ENCODE results near the gene ARMCX6.
"Not testable (repeated sequence)": the region's sequence is repeated elsewhere in the genome, so short reads cannot be mapped to it uniquely, and the experiment has no call there.

ARMCX6 gene

DNA sequence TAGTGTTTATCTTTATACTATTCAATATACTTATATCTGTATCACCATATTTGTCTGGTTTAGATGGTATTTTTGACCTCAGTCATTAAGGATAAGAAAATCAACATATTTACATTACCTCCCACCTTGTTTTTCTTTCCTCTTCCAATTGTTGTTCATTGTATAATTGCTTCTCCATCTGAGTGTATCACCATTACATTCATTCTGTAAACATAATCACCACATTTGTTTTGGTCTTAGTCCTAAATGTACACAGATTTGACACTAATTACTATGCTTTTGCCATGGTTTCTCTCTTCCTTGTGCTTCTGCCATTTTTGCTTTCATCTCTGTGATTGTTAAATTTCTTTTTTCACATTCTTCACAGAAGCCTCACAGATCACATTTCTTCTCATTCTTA, 12.7 kb downstream of the ARMCX6 start:
- H3K27ac ChIP-seq (ENCODE audit: low read depth, low read length) = no peak overlapping the region
- H3K4me1 ChIP-seq (ENCODE audit: insufficient read depth, low read length) = no peaks in the 10 kb centered on the region
- H3K9ac ChIP-seq (ENCODE audit: low read length) = no peak overlapping the region
- no peaks in the 10 kb centered on the region for H3K36me3 ChIP-seq (ENCODE audit: insufficient read depth, low read length)
- H3K9me3 ChIP-seq (ENCODE audit: low read length) = no peaks in the 10 kb centered on the region
- no peak overlapping the region for H3K4me3 ChIP-seq (ENCODE audit: low read depth in 1 of 2, low read length in 2 of 2)
- no peaks in the 10 kb centered on the region for H3K27me3 ChIP-seq (ENCODE audit: control insufficient read depth in 1 of 2, insufficient read depth in 2 of 2, low read length in 2 of 2)

GRCh38 chrX:101602077-101602476, 15.7 kb downstream of the ARMCX6 start:
- no peak overlapping the region for H3K27ac ChIP-seq (ENCODE audit: low read depth, low read length)
- no peaks in the 10 kb centered on the region for H3K27me3 ChIP-seq (ENCODE audit: control insufficient read depth in 1 of 2, insufficient read depth in 2 of 2, low read length in 2 of 2)
- H3K4me1 ChIP-seq (ENCODE audit: insufficient read depth, low read length) = no peaks in the 10 kb centered on the region
- H3K4me3 ChIP-seq (ENCODE audit: low read depth in 1 of 2, low read length in 2 of 2) = no peak overlapping the region
- H3K36me3 ChIP-seq (ENCODE audit: insufficient read depth, low read length) = no peaks in the 10 kb centered on the region
- H3K9me3 ChIP-seq (ENCODE audit: low read length) = no peaks in the 10 kb centered on the region
- no peak overlapping the region for H3K9ac ChIP-seq (ENCODE audit: low read length)

GRCh38 chrX:101599592-101599991, 18.2 kb downstream of the ARMCX6 start:
- H3K36me3 ChIP-seq (ENCODE audit: insufficient read depth, low read length); H3K9ac ChIP-seq (ENCODE audit: low read length); H3K27ac ChIP-seq (ENCODE audit: low read depth, low read length); H3K4me1 ChIP-seq (ENCODE audit: insufficient read depth, low read length); H3K4me3 ChIP-seq (ENCODE audit: low read depth in 1 of 2, low read length in 2 of 2); H3K27me3 ChIP-seq (ENCODE audit: control insufficient read depth in 1 of 2, insufficient read depth in 2 of 2, low read length in 2 of 2); H3K9me3 ChIP-seq (ENCODE audit: low read length): not testable (repeated sequence)

GRCh38 chrX:101595739-101596419, 21.9 kb downstream of the ARMCX6 start:
- H3K9me3 ChIP-seq (ENCODE audit: low read length) = no peaks in the 10 kb centered on the region
- H3K4me3 ChIP-seq (ENCODE audit: low read depth in 1 of 2, low read length in 2 of 2) = no peak overlapping the region
- H3K27me3 ChIP-seq (ENCODE audit: control insufficient read depth in 1 of 2, insufficient read depth in 2 of 2, low read length in 2 of 2) = peaks cover 5 to 13% of the 10 kb centered on the region in 2 donors
- H3K27ac ChIP-seq (ENCODE audit: low read depth, low read length) = no peak overlapping the region
- H3K4me1 ChIP-seq (ENCODE audit: insufficient read depth, low read length) = no peaks in the 10 kb centered on the region
- no peaks in the 10 kb centered on the region for H3K36me3 ChIP-seq (ENCODE audit: insufficient read depth, low read length)
- H3K9ac ChIP-seq (ENCODE audit: low read length) = no peak overlapping the region
